Embryonic facial prominence (tissue), 1 donor: ENCODE measurements around the gene MIEF1.

Experiments
- DNase-seq: peaks from one replicate; pipeline ENCODE4 v3.0.0-alpha.2; 2016; ENCODE audit errors: extremely low spot score

Gene MIEF1

DNA sequence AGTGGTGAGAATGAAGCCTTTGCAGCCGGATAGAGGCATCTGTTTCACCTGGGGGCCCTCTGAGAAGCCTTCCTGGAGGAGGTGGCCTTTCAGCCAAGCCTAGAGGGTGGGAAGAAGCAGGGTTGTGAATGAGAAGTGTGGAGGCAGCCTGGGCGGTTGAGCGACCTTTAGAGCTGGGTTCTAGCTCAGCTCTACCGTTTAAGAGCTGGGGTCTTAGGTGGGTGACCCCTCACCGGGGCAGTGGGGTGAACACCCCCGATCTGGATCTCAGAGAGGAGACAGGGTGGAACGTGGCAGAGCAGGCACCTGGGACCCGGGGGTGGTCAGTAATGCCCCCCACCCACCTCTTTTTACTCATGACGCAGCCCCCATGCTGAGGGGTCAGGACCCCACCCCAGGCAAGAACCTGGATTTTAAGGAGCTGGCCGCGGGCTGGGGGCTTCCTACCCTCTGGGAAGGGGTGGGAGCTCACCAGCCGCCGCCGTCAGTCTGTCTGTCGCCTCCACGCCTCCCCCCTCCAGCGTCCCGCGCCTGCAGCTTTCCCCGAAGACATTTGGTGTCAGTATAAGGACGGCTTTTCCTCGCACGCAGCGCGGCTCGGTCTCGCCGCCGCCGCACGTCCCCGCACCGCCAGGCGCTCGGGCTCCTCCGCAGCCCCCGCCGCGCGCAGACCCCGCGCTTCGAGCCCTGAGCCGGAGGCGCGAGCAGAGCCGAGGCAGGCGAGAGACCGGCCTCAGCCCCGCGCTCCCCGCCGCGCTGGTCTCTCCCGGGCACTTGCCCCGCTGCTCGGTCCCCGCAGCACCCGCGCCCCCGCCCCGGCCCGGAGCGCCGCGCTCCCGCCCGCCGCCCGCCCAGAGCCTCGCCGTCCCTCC is 55.1 kb downstream of the MIEF1 start:
- no peak for DNase-seq

DNA sequence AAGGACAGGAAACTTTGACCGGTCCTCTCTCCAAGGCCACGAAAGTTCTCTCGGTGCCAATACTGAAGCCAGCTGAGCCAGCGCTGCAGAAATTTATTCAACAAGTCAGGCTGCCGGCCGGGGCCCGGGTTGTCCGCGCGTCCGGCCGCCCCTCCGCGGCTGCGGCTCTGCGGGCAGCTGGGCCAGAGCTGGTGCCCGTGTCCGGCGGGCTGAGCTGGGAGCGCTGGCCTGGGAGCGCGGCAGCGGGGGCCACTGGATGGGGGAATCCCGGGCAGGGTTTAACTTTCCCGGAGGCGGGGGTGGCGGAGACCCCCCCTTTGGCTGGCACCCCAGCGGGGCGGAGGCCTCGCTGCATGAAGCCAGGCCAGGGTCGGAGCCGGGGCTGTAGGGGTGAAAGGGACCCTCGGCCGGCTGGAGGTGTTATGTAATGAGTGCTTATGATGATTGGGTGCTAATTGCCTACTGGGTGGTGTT is 56.2 kb downstream of the MIEF1 start:
- DNase-seq = no peak

DNA sequence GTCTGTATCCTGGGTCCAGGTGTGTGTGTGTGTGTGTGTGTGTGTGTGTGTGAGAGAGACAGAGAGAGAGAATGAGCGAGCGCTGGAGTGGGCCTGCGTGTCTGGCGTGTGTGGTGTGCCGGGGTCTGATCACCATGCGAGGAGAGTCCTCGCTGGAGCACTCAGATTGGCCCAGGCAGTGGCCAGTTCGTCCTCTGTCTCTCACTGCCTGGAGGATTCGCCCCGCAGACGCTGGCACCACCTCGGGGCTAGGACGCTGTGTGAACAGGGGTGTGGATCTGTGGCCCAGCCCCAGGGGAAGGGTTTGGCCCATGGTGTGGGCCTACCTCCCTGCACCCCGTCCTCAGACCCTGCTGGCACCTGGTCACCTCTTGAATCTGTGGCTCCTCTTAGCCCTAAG is 56.9 kb downstream of the MIEF1 start:
- no peak for DNase-seq

DNA sequence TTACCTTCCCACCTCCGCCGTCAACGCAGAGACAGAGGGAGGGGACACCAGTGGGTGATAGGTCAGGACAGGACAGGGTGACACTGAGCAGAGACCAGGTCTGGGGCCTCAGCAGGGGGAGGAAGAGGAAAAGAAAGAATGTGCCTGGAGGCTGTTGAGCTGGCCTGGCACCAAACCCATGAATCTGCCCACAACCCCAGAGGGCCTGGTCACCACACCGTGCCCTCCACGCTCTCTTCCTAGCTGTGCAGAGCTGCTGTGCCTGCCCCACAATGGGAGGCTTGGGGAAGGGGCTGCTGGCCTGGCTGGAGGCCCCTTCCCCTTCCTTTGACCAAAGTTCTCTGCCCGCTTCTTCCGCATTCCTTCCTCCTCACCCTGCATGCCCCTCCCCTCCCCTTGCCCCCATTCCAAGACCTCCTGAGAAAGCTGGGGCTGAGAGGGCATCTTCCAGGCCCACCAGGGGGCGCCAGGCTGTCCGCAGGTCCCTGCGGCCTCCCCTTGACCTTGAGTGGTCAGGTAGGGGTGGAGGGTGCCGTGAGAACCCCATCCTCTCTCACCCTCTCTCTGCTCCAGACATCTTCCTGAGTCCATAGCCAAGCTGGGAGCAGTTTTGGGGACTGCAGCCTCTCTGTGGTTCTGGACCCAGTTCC is 57.5 kb downstream of the MIEF1 start:
- no peak for DNase-seq

DNA sequence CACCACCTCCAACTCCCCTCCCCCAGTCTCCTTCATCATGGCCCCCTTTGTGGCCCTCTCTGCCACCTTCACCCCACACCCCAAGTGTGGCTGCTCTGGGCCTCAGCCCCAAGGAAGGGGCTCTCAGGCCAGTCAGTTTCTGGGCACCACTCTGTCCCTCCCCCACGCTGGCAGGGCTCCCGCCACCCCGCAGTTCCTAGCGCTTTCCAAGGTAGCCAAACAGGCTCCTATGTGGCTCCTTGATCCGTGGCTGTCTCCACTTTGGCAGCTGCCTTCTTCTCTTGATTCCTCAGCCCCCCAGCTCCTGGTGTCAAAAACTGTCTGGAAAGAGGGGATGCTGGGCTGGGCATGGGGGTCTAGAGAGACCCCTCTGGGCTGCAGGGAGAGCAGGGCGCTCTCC is 58.0 kb downstream of the MIEF1 start:
- no peak for DNase-seq

DNA sequence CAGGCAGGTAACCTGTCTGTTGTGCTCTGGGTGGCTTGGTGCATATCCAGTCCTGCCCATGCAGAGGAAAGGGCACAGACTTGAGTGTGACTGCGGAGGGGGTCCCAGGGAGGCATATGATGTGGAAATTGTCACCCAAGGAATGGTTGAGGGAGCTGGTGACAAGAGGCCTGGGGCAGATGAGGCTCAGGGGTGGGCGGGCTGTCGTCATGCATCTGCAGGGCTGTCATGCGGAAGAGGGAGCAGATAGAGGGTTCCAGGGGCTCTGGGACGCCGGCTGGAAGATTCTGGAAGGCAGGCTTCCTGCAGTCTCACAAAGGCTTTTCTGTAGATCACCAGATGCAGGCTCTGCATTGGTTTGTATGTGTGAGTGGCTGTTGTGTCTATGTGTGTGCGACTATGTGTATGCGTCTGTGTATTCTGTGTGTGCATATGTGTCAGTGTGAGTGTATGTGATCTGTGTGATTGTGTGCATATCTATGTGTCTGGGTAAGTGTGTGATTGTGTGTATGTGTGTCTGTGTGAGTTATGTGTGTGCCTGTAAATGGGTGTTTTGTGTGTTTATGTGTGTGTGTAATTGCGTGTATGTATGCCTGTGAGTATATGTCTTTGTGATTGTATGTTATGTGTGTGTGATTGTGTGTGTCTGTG is 60.9 kb downstream of the MIEF1 start:
- DNase-seq = no peak

DNA sequence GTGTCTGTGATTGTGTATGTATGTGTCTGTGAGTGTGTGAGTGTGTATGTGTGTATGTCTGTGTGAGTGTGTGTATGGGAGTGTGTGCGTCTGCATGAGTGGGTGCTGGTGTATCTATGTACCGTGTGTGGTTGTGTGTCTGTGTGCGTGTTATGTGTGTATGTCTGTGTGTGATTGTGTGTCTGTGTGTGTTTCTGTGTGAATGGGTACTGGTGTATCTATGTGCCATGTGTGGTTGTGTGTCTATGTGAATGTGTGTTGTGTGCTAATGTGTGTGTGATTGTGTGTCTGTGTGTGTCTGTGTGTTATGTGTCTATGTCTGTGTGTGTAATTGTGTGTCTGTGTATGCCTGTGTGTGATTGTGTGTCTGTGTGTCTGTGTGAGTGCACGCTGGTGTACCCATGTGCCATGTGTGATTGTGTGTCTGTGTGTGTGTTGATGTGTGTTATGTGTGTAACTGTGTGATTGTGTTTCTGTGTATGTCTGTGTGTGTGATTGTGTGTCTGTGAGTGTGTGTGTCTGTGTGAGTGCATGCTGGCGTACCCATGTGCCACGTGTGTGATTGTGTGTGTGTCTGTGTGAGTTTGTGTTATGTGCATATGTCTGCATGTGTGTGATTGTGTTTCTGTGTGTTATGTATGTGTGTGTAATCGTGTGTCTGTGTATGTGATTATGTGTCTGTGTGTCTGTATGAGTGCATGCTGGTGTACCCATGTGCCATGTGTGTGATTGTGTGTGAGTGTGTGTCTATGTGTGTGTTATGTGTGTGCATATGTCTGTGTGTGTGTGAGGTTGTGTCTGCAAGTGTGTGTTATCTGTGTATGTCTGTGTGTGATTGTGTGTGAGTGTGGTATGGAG is 61.7 kb downstream of the MIEF1 start:
- DNase-seq = no peak

DNA sequence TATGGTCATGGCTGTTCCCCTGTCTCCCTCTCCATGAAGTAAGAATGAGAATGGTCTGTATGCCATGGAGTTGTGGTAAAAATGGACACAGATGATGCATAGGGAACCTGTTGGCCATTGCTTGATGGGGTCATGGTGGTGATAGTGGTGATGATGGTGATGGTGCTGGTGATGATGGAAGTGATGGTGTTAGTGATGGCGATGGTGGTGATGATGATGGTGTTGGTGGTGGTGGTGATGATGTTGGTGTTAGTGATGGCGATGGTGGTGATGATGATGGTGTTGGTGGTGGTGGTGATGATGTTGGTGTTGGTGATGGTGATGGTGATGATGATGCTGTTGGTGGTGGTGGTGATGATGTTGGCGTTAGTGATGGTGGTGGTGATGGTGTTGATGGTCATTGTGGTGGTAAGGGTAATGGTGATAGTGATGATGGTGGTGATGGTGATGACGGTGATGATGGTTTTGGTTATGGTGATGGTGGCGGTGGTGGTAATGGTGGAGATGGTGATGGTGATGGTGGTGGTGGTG is 63.4 kb downstream of the MIEF1 start:
- no peak for DNase-seq

DNA sequence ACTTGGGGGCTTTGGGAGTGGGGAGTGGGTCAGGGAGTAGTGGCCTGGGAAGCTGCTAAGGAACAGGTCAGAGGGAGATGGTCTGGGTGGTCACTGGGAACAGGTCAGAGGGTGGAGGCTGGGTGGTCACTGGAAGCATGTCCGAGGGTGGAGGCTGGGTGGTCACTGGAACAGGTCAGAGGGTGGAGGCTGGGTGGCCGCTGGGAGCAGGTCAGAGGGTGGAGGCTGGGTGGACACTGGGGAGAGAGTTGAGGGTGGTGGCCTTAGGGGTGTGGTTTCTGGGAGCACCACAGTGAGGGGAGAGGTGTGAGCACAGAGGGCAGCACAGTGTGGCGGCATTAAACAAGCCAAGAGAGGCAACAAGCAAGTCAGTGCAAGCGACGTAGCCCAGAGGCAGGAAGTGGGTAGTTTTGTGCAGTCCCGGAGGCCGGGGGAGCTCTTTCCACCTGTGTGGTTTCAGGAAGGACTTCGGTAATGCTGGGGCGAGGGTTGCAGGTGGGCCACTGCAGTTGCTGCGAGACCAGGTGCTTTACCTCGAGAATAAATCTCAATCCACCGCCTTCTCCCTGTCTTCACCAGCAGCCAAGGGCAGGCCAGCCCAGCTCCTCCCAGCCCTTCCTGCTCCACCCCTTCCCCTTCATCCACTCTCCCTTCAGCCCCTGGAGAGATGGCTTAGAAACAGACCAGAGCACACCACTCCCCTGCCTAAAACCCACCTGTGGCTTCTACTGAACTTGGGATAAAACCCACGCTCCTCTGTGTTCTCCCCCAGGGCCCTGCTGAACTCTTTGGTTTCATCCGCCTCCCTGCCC is 65.3 kb downstream of the MIEF1 start:
- no peak for DNase-seq
